Measurements from ENCODE around the gene KRTAP10-8.
"Not testable (repeated sequence)": the region's sequence is repeated elsewhere in the genome, so short reads cannot be mapped to it uniquely, and the experiment has no call there.

KRTAP10-8 gene

GRCh38 chr21:44616591-44616926, 4.7 kb downstream of the KRTAP10-8 start:
- in situ Hi-C loops (cut with MboI; ENCODE audit: low sequenced_read_pairs), result no loop called here

- in situ Hi-C loops (cut with MboI; ENCODE audit: low sequenced_read_pairs), result no loop called here
Observed at GRCh38 chr21:44617071-44617501, 5.2 kb downstream of the KRTAP10-8 start.

- in situ Hi-C loops (cut with MboI; ENCODE audit: low sequenced_read_pairs), result no loop called here
Observed at GRCh38 chr21:44618504-44618903, 6.6 kb downstream of the KRTAP10-8 start.

GRCh38 chr21:44618909-44619308, 7.0 kb downstream of the KRTAP10-8 start:
- in situ Hi-C loops (cut with MboI; ENCODE audit: low sequenced_read_pairs), result no loop called here

GRCh38 chr21:44619886-44620285, 8.0 kb downstream of the KRTAP10-8 start:
- in situ Hi-C loops (cut with MboI; ENCODE audit: low sequenced_read_pairs), result no loop called here

- in situ Hi-C loops (cut with MboI; ENCODE audit: low sequenced_read_pairs), result no loop called here
Observed at GRCh38 chr21:44623575-44623974, 11.7 kb downstream of the KRTAP10-8 start.

- in situ Hi-C loops (cut with MboI; ENCODE audit: low sequenced_read_pairs), result no loop called here
Observed at GRCh38 chr21:44625756-44626155, 13.9 kb downstream of the KRTAP10-8 start.

- in situ Hi-C loops (cut with MboI; ENCODE audit: low sequenced_read_pairs), result no loop called here
Observed at GRCh38 chr21:44626262-44626661, 14.4 kb downstream of the KRTAP10-8 start.

GRCh38 chr21:44626673-44627143, 14.8 kb downstream of the KRTAP10-8 start, which contains the start of gene KRTAP10-9:
Gene KRTAP10-9, plus strand, starts transcription at chr21:44627093. Its CDS starts 79 bp downstream, at chr21:44627172.
- in situ Hi-C loops (cut with MboI; ENCODE audit: low sequenced_read_pairs), result no loop called here

GRCh38 chr21:44627181-44627822, 15.4 kb downstream of the KRTAP10-8 start:
- in situ Hi-C loops (cut with MboI; ENCODE audit: low sequenced_read_pairs), result not testable (repeated sequence)

- in situ Hi-C loops (cut with MboI; ENCODE audit: low sequenced_read_pairs), result not testable (repeated sequence)
Observed at GRCh38 chr21:44627831-44628233, 16.0 kb downstream of the KRTAP10-8 start.

GRCh38 chr21:44628707-44629391, 17.0 kb downstream of the KRTAP10-8 start:
- in situ Hi-C loops (cut with MboI; ENCODE audit: low sequenced_read_pairs), result no loop called here

GRCh38 chr21:44630440-44630839, 18.6 kb downstream of the KRTAP10-8 start:
- in situ Hi-C loops (cut with MboI; ENCODE audit: low sequenced_read_pairs), result no loop called here

GRCh38 chr21:44632067-44632466, 20.2 kb downstream of the KRTAP10-8 start:
- in situ Hi-C loops (cut with MboI; ENCODE audit: low sequenced_read_pairs), result no loop called here

- in situ Hi-C loops (cut with MboI; ENCODE audit: low sequenced_read_pairs), result no loop called here
Observed at GRCh38 chr21:44636209-44637017, 24.5 kb downstream of the KRTAP10-8 start.

GRCh38 chr21:44637018-44637850, 25.4 kb downstream of the KRTAP10-8 start, which contains the start of gene KRTAP10-10:
Gene KRTAP10-10, plus strand, starts transcription at chr21:44637356. Its CDS starts 62 bp downstream, at chr21:44637418.
- in situ Hi-C loops (cut with MboI; ENCODE audit: low sequenced_read_pairs), result no loop called here

- in situ Hi-C loops (cut with MboI; ENCODE audit: low sequenced_read_pairs), result not testable (repeated sequence)
Observed at GRCh38 chr21:44637851-44638348, 26.0 kb downstream of the KRTAP10-8 start.

- in situ Hi-C loops (cut with MboI; ENCODE audit: low sequenced_read_pairs), result not testable (repeated sequence)
Observed at GRCh38 chr21:44638506-44639330, 26.8 kb downstream of the KRTAP10-8 start.

- in situ Hi-C loops (cut with MboI; ENCODE audit: low sequenced_read_pairs), result no loop called here
Observed at GRCh38 chr21:44639331-44639655, 27.4 kb downstream of the KRTAP10-8 start.

GRCh38 chr21:44640761-44641160, 28.9 kb downstream of the KRTAP10-8 start:
- in situ Hi-C loops (cut with MboI; ENCODE audit: low sequenced_read_pairs), result no loop called here
